Adipocyte (in vitro differentiated cells): Measurements from ENCODE around the gene GLIPR1L2.

ENCODE experiments used
- DNase-seq: peaks from one replicate; pipeline ENCODE4 v3.0.0-alpha.2; 2015; ENCODE audit warnings: low read depth
- H3K27me3 ChIP-seq: replicated peaks from 2 replicates; pipeline ENCODE4 v1.7.0; 2013; ENCODE audit warnings: mild to moderate bottlenecking, low read length, moderate library complexity; ENCODE audit not compliant: control insufficient read depth, insufficient read depth
- H3K36me3 ChIP-seq: 2 replicates; pipeline ENCODE4 v1.7.0; 2013; ENCODE audit warnings: low read length, mild to moderate bottlenecking, moderate library complexity; ENCODE audit not compliant: control insufficient read depth, insufficient read depth, severe bottlenecking
- H3K4me1 ChIP-seq: 2 replicates; pipeline ENCODE4 v1.7.0; 2013; ENCODE audit warnings: mild to moderate bottlenecking, low read length, moderate library complexity; ENCODE audit not compliant: control insufficient read depth, insufficient read depth
- H3K4me3 ChIP-seq: 2 replicates; pipeline ENCODE4 v1.7.0; 2013; ENCODE audit warnings: mild to moderate bottlenecking, low read length, moderate library complexity
- H3K9ac ChIP-seq: 2 replicates; pipeline ENCODE4 v1.7.0; 2013; ENCODE audit warnings: mild to moderate bottlenecking, low read length, moderate library complexity
- H3K9me3 ChIP-seq: 2 replicates; pipeline ENCODE4 v1.7.0; 2013; ENCODE audit warnings: mild to moderate bottlenecking, low read length, moderate library complexity; ENCODE audit not compliant: control insufficient read depth

Gene GLIPR1L2

GRCh38 chr12:75378354-75378753 lies 12.5 kb upstream of the GLIPR1L2 start:
- H3K4me1 ChIP-seq: peaks cover 20% of the 10 kb centered on the region
- no peak overlapping the region for H3K9ac ChIP-seq
- DNase-seq: peak; percentile 83
- H3K36me3 ChIP-seq: no peaks in the 10 kb centered on the region
- no peaks in the 10 kb centered on the region for H3K9me3 ChIP-seq
- H3K27me3 ChIP-seq: no peaks in the 10 kb centered on the region
- no peak overlapping the region for H3K4me3 ChIP-seq

GRCh38 chr12:75389061-75389460 lies 1.8 kb upstream of the GLIPR1L2 start:
- DNase-seq: peak; percentile 85
- Histone ChIP-seq H3K9ac (no peak overlapping the region), H3K27me3 (no peaks in the 10 kb centered on the region), H3K9me3 (no peaks in the 10 kb centered on the region), H3K4me1 (peaks cover 24% of the 10 kb centered on the region), H3K4me3 (peak overlapping the region; percentile 86), H3K36me3 (no peaks in the 10 kb centered on the region)

- Histone ChIP-seq H3K27me3 (no peaks in the 10 kb centered on the region), H3K4me1 (peaks cover 24% of the 10 kb centered on the region), H3K4me3 (peak overlapping the region; percentile 86), H3K36me3 (no peaks in the 10 kb centered on the region), H3K9ac (peak overlapping the region; percentile 92), H3K9me3 (no peaks in the 10 kb centered on the region)
- DNase-seq: no peak
Measured at GRCh38 chr12:75389706-75390105, 1.2 kb upstream of the GLIPR1L2 start.

DNA sequence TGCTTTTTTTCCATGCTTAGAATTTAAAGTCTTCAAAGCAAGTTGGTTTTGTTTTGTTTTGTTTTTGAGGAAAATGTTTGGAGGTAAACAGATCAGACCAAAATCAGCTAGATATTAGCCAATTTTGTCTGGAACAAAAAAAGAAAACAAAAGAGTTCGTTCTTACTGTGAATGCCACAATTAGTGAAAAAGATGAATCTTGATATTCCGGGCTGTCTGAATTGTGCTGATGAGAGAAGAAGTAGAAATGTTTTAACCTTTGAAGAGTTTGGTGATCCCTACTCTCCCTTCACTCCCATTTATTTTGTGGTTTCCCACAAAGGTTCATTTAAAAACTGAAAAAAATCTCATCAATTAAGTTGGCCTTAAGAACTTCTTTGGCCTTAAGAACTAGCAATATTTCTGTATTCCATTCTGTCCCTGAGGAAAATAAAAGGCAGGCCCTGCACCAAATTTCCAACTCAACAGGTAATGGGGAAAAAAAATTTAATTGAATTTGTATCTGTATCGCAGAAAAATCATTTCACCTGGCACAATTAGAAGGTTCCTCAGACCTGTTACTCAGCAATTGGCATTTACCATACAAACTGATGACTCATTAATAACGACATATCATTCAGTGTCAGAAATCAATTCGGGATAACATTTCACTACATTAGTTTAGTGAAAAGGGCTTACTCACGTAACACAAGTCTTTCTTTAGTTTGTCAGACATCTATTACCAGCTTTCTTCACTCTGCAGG lies 562 bp upstream of the GLIPR1L2 start:
- peak overlapping the region; percentile 92 for H3K9ac ChIP-seq
- no peak for DNase-seq
- H3K9me3 ChIP-seq: no peaks in the 10 kb centered on the region
- peak overlapping the region; percentile 86 for H3K4me3 ChIP-seq
- H3K27me3 ChIP-seq: no peaks in the 10 kb centered on the region
- peaks cover 24% of the 10 kb centered on the region for H3K4me1 ChIP-seq
- no peaks in the 10 kb centered on the region for H3K36me3 ChIP-seq

DNA sequence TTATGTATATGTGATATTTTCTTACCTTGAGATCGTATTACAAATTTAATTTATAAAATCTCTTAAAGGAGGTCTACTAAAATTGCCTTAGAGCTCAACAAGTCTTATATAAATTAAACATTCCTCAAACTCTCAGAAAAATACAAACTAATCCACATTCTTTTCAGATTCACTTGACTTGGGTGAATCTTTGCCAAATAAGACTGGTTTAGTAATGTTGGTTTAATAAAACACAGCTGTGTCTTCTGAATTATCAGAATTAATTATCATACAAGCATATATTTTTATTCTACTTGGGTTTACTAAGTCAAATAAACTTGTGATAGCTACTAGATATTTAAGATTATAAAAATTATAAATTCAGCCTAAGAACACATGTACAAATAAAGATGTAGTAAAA lies 13.3 kb downstream of the GLIPR1L2 start:
- no peaks in the 10 kb centered on the region for H3K36me3 ChIP-seq
- H3K4me3 ChIP-seq: no peak overlapping the region
- no peaks in the 10 kb centered on the region for H3K9me3 ChIP-seq
- H3K4me1 ChIP-seq: no peaks in the 10 kb centered on the region
- H3K27me3 ChIP-seq: no peaks in the 10 kb centered on the region
- no peak overlapping the region for H3K9ac ChIP-seq
- DNase-seq: peak; percentile 64

DNA sequence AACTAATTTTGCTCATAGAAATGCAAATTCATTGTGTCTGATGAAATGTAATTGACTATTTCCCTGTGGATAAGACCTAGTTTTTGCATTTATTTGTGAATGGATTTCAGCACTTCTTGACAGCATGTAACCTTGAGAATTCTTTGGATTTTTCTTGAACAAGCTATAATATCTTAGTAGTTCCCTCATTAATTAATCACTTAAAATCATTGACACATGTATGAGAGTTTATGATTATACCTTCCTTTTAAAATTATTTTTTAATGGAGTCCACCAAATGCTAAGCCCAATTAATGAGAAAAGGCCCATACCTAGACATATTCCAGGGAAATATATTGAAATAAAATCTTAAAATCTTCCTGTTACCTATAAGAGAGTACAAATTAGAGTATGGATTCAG lies 16.8 kb downstream of the GLIPR1L2 start:
- H3K9ac ChIP-seq: no peak overlapping the region
- H3K4me1 ChIP-seq: no peaks in the 10 kb centered on the region
- no peaks in the 10 kb centered on the region for H3K9me3 ChIP-seq
- no peak overlapping the region for H3K4me3 ChIP-seq
- H3K27me3 ChIP-seq: no peaks in the 10 kb centered on the region
- H3K36me3 ChIP-seq: no peaks in the 10 kb centered on the region
- DNase-seq: no peak

DNA sequence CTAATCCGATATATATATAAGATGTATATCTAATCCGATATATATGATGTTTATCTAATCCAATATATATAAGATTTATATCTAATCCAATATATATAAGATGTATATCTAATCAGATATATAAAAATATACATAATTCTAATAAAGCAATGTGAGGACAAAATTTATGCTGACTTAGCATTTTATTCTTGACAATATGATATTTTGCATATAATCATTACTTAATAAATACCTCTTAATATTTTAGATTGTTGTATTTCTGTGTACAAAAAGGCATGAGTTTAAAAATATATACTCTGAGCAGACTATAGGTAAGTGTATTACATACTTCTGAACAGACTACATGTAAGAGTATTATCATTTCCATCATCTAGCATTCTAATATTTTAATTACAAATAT lies 18.9 kb downstream of the GLIPR1L2 start:
- DNase-seq: no peak
- Histone ChIP-seq H3K27me3 (no peaks in the 10 kb centered on the region), H3K4me1 (no peaks in the 10 kb centered on the region), H3K4me3 (no peak overlapping the region), H3K9ac (no peak overlapping the region), H3K36me3 (no peaks in the 10 kb centered on the region), H3K9me3 (no peaks in the 10 kb centered on the region)

DNA sequence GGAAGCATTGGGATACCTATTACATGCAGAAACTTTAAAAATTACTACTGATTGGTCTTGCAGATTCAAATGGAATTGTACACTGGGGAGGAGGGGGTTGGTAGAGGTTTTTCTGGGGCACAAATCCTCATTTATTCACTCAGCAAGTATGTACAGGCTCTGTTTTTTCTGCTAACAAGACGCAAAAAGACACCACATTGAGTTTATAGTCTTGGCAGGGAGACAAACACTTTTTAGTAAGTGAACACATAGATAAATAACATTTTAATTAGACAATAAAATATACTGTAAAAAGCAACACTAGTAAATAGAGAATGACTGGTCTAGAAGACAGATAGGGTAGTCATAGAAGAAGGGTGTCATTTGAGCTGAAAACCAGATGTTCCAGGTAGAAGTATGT lies 23.8 kb downstream of the GLIPR1L2 start:
- Histone ChIP-seq H3K4me1 (no peaks in the 10 kb centered on the region), H3K4me3 (no peak overlapping the region), H3K9me3 (no peaks in the 10 kb centered on the region), H3K9ac (no peak overlapping the region), H3K36me3 (no peaks in the 10 kb centered on the region), H3K27me3 (no peaks in the 10 kb centered on the region)
- no peak for DNase-seq

- Histone ChIP-seq H3K27me3 (no peaks in the 10 kb centered on the region), H3K4me3 (no peak overlapping the region), H3K9me3 (no peaks in the 10 kb centered on the region), H3K36me3 (no peaks in the 10 kb centered on the region), H3K4me1 (no peaks in the 10 kb centered on the region), H3K9ac (no peak overlapping the region)
- DNase-seq: peak; percentile 30
Measured at GRCh38 chr12:75419841-75420240, 29.0 kb downstream of the GLIPR1L2 start.

- no peaks in the 10 kb centered on the region for H3K4me1 ChIP-seq
Measured at GRCh38 chr12:75427491-75427890, 36.6 kb downstream of the GLIPR1L2 start.

DNA sequence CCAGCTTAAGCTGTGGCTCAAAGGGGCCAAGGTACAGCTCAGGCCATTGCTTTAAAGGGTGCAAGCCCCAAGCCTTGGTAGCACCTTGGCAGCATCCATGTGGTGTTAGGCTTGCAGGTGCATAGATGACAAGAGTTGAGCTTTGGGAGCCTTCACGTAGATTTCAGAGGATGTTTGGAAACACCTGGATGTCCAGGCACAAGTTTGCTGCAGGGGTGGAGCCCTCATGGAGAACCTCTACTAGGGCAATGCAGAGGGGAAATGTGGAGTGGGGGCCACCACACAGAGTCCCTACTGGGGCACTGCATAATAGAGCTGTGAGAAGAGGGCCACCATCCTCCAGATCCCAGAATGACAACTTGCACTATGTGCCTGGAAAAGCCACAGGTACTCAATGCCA lies 37.9 kb downstream of the GLIPR1L2 start:
- Histone ChIP-seq H3K4me1 (no peaks in the 10 kb centered on the region), H3K27me3 (no peaks in the 10 kb centered on the region), H3K4me3 (no peak overlapping the region)

More at GRCh38 chr12:75427491-75427890, 36.6 kb downstream of the GLIPR1L2 start:
- Histone ChIP-seq H3K9ac (no peak overlapping the region), H3K27me3 (no peaks in the 10 kb centered on the region), H3K4me3 (no peak overlapping the region), H3K9me3 (peaks cover 21% of the 10 kb centered on the region), H3K36me3 (no peaks in the 10 kb centered on the region)
- no peak for DNase-seq

GRCh38 chr12:75432924-75433323 lies 42.0 kb downstream of the GLIPR1L2 start:
- Histone ChIP-seq H3K36me3 (no peaks in the 10 kb centered on the region), H3K27me3 (no peaks in the 10 kb centered on the region), H3K4me1 (no peaks in the 10 kb centered on the region), H3K4me3 (no peak overlapping the region), H3K9ac (no peak overlapping the region), H3K9me3 (peaks cover 14% of the 10 kb centered on the region)
- no peak for DNase-seq

More for the DNA sequence above, 37.9 kb downstream of the GLIPR1L2 start:
- DNase-seq: no peak
- no peak overlapping the region for H3K9ac ChIP-seq
- H3K36me3 ChIP-seq: no peaks in the 10 kb centered on the region
- peaks cover 21% of the 10 kb centered on the region for H3K9me3 ChIP-seq
